GM10266 (cell line): ENCODE results near the gene KRTAP10-3.
A peak's percentile ranks its signal among the peaks of the same experiment; 100 is the strongest.
"Not testable (repeated sequence)": the region's sequence is repeated elsewhere in the genome, so short reads cannot be mapped to it uniquely, and the experiment has no call there.

ENCODE experiments used
- DNase-seq: peaks from one replicate; pipeline ENCODE4 v3.0.0; 2012; ENCODE audit errors: extremely low spot score
- CTCF ChIP-seq: IDR thresholded peaks from 2 replicates; pipeline ENCODE4 v1.5.1; 2012; ENCODE audit warnings: mild to moderate bottlenecking, low read depth; ENCODE audit not compliant: control insufficient read depth, insufficient read depth; ENCODE audit errors: missing control alignments

The KRTAP10-3 gene

GRCh38 chr21:44578371-44579055, 19.9 kb upstream of the KRTAP10-3 start:
- TF ChIP-seq CTCF = no peak
- DNase-seq = no peak

- DNase-seq = no peak
- no peak for TF ChIP-seq CTCF
Measured at GRCh38 chr21:44576025-44576420, 17.4 kb upstream of the KRTAP10-3 start.

GRCh38 chr21:44575307-44576024, 16.9 kb upstream of the KRTAP10-3 start:
- no peak for TF ChIP-seq CTCF
- no peak for DNase-seq

- TF ChIP-seq CTCF = no peak
- DNase-seq = no peak
Measured at GRCh38 chr21:44574457-44575306, 16.1 kb upstream of the KRTAP10-3 start.

- not testable (repeated sequence) for DNase-seq
Measured at GRCh38 chr21:44573630-44574456, 15.2 kb upstream of the KRTAP10-3 start, which contains the start of gene KRTAP10-4. Gene KRTAP10-4, plus strand, starts transcription at chr21:44573729. Its CDS starts 30 bp downstream, at chr21:44573759.

GRCh38 chr21:44572959-44573583, 14.5 kb upstream of the KRTAP10-3 start:
- DNase-seq = peak; percentile 20
- TF ChIP-seq CTCF = no peak
